HCT116 (cell line): ENCODE results near the gene ASRGL1.

Experiments used
- CTCF ChIP-seq, 3 experiments: fragments of 200-600 bp in 1 of 3; sonication (generic) in 1 of 3; IDR thresholded peaks in 2 of 3; conservative IDR thresholded peaks in 1 of 3; 2 replicates each; pipeline ENCODE4 v1.5.1; 2012 to 2017; ENCODE audit warnings: low read depth in 2 of 3, low read length in 2 of 3, antibody characterized with exemption in 1 of 3, borderline replicate concordance in 1 of 3, control low read depth in 1 of 3, mild to moderate bottlenecking in 1 of 3, mixed read lengths in 1 of 3, mixed run types in 1 of 3, moderate library complexity in 1 of 3; ENCODE audit not compliant: insufficient read depth in 1 of 3
- EZH2 ChIP-seq: fragments of 200-600 bp; sonication (generic); IDR thresholded peaks from 2 replicates; pipeline ENCODE4 v1.6.1; 2017; ENCODE audit warnings: antibody characterized with exemption, mixed run types
- FOSL1 ChIP-seq: IDR thresholded peaks from 2 replicates; pipeline ENCODE4 v1.6.1; 2012; ENCODE audit warnings: low read depth
- POLR2A ChIP-seq: IDR thresholded peaks from 2 replicates; pipeline ENCODE4 v1.7.0; 2011; ENCODE audit warnings: borderline replicate concordance; ENCODE audit not compliant: insufficient read depth, insufficient read length; ENCODE audit errors: extremely low read depth
- POLR2AphosphoS5 ChIP-seq: IDR thresholded peaks from 2 replicates; pipeline ENCODE4 v1.6.1; 2011; ENCODE audit warnings: mild to moderate bottlenecking, low read depth, low read length, moderate library complexity
- RAD21 ChIP-seq: IDR thresholded peaks from 2 replicates; pipeline ENCODE4 v1.6.1; 2012; ENCODE audit warnings: low read depth, mild to moderate bottlenecking
- REST ChIP-seq: IDR thresholded peaks from 2 replicates; pipeline ENCODE4 v1.6.1; 2012; ENCODE audit warnings: low read depth
- YY1 ChIP-seq: IDR thresholded peaks from 2 replicates; pipeline ENCODE4 v1.6.1; 2011; ENCODE audit warnings: low read length, low read depth, moderate library complexity, mild to moderate bottlenecking; ENCODE audit not compliant: insufficient replicate concordance; ENCODE audit errors: extremely low read depth

- TF ChIP-seq POLR2AphosphoS5 (no peak), CTCF (IDR thresholded peaks at IDR 0.05 in 2 of 3, conservative IDR thresholded peaks at IDR 0.05 in 1 of 3; ENCODE audit: borderline replicate concordance in 1 of 3, insufficient read depth in 1 of 3, low read depth in 2 of 3, low read length in 2 of 3) (peak; percentile 58 to 85 (median 81)), RAD21 (peak; percentile 95), YY1 (no peak), REST (no peak), EZH2 (no peak), POLR2A (no peak), FOSL1 (no peak)
Observed at GRCh38 chr11:62394825-62395538, 57.7 kb downstream of the ASRGL1 start.
